HG03139 (cell line): ENCODE data around the gene TRIM47.

Experiments
- ATAC-seq: cut with Tn5 transposase; IDR thresholded peaks from one replicate; pipeline ENCODE4 v1.9.1; 2021; ENCODE audit not compliant: unreplicated experiment

Gene TRIM47

DNA sequence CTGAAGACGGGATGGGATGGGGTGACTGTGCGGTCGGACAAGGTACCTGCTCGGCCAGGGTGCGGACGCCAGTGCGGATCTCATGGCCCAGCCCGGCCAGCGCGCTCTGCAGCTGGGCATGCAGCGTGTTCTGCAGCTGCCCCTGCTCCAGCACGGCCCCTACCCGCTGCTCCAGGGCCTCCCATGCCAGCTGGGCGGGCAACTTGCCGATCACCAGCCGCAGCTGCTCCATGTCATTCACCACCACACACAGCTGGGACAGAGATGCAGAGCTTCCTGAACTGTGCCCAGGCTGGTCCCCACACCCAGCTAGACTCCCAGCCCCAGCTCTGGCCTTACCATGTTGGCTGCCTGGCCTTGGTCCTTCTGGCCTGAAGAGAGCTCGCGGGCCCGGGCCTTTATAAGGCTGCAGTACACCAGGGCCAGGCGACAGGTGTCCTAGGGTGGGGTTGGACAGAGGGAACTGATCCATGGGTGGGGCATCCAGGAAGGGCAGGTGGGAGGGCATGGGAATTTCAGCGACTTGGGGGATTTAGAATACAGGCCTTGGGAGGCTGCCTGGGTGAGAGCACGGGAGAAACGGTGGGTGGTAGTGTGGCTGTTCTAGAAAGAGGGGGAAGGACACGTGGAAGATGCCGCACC, 44.0 kb downstream of the TRIM47 start:
- ATAC-seq: no peak

DNA sequence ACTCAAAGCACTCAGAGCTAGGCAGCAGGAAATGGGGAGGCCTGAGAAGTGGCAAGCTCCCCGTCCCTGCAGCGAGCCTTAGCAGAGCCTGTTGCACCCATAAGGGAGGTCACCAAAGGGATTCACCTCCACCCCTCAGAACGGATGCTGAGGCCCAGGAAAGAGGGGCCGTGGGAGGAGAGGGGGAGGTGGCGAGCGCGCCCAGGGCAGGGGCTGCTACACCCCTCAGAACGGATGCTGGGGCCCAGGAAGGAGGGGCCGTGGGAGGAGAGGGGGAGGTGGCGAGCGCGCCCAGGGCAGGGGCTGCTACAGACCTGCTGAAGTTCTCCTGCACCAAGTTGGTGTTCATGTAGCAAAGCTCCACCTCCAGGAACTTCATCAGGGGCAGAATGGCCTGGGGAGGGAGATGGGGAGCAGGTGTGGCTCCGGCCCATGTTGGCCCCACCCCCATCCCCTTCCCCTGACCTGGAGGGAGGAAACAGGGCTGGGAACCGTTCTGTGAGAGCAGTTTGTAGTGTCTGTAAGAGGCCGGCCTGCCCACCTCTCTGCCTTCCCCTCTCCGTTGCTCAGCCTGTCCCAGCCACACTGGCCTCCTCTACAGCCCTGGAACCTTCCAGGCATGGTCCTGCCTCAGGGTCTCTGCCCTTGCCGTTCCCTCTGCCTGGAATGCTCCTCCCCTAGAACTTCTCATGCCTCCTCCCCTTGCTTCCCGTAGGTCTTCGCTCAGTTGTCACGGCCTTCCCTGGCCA, 45.6 kb downstream of the TRIM47 start:
- no peak for ATAC-seq

DNA sequence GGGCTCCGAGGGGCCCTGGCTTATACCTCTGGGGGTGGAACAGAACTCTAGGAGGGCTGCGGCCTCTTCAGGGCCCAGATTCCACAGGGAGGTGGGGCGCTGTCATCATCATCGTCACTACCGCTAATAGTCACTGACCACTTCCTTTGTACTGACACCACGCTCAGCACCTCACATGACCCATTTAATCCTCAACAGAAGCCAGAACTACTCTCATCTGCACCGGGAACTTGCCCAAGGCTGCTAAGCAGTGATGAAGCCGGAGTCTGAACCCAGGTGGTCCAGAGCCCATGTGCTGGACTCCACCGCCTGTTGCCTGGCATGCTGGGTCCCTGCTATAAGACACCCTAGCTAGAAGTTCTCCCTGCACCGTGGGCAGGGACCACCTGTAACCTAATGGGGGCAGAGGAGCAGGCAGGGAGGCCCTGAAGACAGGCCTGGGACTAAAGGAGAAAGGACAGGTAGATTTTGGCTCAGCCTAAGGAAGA, 46.2 kb downstream of the TRIM47 start:
- ATAC-seq: no peak

DNA sequence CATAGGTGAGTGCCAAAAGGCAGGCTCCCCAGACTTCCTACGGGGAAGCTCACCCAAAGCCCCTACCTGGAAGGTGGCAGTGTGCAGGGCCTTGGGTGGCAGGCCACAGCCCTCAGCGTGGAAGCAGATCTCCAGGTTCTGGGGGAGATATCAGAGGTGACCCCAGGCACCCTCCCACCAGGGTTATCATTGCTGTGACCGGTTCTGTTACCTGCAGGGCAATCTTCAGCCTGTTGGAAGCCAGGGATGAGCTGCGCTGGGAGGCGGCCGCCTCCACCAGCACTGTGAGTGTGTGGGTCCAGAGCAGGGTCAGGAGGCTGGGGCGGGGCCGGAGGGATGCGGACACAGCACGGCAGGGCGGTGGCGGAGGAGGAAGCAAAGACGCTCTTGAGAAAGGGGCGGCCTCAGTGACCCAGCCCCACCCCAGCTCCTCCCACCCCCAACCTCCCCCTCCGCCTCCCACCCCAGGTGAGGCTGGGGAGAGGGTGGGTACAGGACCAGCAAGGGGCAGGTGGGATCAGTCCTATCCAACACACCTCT, 47.3 kb downstream of the TRIM47 start:
- no peak for ATAC-seq

DNA sequence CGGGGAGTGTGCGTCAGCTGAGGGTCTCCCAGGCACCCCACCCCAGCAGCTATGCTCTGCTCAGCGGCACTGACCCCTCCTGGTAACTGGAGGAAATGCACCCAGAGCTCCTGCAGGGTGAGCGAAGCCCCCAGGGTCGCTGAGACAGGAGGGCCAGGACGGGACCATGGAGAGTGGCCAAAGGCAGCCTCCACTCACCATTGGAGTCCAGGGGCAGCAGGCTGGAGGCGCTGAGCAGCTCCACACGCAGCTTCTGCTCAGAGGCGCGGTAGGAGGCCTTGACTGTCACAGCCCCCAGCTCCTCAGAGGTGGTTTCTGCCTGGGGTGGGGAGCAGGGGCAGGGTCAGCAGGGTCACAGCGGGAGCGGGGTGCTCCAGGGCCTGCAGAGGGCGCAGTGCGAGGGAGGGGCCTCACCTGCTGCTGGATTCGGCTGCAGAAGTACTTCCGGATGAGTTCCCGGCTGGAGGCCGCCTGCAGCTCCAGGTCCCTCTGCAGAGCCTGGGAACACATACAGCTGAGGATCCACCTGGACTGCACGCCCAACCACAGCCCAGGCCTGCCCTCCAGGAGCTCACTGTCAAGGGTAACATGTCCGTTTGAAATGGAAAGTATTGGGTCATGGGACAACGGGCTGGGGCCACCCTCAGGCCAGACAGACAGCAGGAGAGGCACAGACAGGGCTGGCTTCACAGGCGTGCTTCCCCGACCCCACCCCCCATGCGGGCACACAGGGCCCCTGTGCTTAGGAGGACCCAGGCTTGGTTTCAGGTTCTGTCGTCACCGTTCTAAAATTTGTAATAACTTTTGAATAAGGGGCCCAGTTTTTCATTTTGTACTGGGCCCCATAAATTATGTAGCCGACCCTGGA, 48.0 kb downstream of the TRIM47 start:
- ATAC-seq: no peak

DNA sequence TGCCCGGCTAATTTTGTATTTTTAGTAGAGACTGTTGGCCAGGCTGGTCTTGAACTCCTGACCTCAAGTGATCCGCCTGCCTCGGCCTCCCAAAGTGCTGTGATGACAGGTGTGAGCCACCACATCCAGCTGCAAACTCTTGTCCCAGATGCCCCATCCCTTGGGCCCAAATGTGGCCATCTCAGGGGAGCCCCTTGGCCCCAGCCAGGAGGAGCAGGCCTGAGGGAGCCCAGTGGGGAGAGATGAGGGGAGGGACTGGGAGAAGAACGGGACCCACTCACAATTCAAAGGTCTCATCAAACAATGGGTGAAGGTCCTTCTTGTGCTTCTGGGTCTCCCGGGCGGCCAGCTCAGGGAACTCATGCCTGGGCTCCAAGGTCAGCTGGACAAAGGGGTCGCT, 48.6 kb downstream of the TRIM47 start:
- no peak for ATAC-seq

DNA sequence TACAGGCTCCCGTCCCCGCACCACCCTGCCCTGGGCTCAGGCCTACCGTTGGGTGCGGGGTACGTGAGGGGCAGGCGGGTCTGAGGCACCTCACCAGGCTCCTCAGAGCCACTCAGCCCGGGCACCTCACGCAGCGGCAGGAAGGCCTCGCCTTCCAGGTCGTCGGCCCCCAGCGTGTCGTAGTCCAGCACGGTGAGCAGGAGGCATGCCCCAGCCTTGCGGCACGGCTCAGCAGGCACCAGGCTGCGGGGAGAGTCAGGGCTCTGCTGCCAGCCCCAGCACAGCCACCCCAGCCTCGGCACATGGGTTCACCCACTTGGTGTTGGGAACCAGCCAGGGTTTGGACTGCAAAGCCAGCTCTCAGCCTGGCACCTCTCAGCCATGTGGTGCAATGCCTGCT, 49.6 kb downstream of the TRIM47 start:
- ATAC-seq: no peak

DNA sequence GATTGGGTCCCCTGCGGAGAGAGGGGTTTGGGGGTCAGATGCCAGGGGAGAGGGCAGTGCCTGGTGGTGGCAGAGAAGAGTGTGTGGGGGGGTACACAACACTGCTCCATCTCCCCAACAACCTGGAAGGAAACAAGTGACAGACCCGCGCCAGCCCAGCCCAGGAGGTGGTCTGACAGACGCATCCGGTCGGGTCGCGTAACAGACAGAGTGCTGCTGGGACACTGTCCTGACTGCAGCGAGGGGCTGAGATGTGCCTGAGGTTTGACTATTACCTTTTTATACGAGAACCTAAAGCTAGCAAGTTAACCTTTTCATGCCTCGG, 50.3 kb downstream of the TRIM47 start:
- ATAC-seq: no peak

DNA sequence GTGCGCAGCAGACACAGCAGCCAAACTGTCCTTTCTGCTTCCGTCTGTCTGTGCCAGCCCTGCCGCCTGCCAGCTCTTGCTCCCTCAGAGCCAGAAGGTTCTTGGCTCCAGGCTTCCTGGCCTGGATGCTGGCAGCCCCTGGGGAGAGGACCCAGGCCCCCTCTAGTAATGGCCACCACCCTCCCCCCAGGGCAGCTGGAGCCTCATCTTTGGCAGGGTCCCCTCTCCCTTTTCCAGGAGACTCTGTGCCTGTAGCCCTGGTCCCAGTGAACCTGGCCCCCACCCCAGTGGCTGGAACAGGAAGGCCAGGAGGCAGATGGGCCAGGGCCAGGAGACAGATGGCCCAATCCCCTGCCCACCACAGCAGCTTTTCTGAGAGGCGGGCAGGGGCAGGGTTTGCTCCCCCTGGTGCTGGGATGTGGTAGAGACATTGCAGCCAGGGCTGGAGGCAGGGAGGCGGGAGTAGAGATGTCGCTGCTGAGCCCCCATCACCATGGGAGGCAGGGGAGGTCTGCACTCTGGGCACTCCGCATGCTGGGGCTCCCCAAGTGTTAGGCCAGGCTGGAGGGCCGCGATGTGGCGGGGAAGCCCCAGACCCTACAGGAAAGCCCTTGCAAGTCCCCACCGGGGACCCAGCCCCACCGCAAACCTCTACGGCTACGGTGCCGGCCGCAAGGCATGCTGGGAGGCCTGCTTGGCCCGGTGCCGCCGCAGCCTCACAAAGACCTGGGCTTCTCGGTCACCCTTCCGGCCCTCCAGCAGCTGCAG, 50.9 kb downstream of the TRIM47 start:
- no peak for ATAC-seq

DNA sequence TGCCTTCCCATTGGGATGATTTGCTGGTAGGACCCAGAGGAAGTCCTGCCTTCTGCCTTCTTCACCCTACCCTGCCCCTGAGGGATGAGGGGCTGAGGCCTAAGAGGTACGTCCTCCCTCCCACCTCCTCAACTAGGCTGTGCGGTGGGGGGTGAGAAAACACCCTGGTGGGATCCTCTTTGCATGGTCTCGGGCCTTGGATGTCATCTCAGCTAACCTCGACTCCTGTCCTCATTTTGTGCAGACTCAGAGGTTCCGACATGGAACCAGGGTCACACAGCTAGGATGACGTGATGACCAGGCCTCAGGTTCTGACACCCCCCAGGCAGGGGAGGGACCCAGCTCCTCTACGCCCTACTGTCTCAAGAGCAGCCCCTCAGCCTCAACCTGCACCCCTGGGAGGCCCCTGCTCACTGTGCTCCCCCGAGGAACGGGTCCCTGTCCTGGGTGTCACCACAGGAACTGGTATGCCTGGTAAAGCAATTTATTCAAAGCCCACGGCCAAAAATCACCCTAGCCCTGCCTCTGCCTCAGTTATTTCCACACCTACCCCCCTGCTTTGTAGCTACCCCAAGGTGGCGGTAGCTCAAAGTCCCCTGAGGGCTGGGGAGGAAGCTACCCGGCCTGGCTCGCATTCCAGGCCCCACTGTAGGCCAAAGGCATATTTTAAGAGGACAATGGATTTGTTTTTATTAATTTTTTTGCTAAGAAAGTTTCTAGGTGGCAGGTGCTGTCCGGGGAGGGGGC, 51.6 kb downstream of the TRIM47 start:
- no peak for ATAC-seq

DNA sequence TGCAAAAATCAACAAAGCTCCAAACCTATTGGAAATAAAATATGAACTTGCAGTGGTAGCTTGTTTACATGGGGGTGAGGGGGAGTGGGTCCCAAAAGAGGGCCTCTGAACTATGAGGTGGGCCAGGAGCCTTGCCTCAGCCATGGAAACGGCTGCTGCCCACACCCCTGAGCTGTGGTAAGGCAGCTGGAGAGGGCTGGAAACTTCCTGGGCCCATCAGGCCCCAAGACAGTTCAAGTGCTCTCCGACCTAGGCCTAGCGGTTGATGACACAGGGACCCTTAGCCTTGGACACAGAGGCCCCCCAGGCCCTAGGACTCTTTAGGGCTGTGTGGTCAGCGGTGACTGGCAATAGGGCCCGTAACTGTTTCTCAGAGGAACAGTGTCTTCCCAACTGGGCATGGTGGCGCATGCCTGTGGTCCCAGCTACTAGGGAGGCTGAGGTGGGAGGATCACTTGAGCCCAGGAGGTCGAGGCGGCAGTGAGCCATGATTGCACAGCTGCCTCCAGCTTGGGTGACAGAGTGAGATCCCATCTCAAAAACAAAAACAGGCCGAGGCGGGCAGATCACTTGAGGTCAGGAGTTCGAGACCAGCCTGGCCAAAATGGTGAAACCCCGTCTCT, 52.5 kb downstream of the TRIM47 start:
- no peak for ATAC-seq

DNA sequence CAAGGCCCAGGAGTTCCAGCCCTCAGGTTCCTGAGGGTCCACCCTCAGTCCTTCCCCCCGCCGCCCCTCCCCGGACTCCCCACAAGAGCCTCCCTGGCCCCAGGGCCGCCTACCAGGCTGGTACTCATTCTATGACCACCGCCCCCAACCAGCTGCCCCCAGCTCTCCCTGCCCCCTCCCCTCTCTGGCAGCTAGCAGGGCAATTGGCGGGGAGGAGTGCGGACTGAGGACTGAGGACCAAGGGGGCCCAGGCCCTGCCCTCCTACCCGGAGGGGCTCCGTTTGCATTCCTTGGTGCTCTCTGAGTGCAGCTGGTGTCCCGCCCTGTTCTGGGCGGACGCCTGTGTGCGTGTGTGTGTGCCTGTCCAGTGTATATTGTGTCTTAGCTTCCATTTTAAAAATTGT, 53.2 kb downstream of the TRIM47 start:
- ATAC-seq: no peak

DNA sequence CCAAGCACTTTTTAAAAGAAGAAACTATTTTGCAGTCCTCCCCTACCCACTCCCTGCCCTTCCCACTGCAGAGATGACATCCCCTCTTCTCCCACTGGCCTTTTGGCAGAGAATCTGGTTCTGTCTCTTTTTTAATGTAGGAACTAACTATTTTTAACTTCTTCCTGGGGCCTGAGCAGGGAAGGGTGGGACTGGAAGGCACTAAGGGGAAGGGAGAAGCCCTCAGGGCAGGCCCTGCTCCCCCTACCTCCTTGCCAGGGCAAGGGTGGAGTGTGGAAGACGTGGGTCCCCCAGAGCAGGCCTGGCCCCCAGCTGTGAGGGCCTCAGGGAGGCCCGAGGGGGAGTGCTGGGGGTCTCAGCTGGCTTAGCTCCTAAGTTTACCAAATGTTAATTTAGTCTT, 53.7 kb downstream of the TRIM47 start:
- ATAC-seq: no peak
